T47D (cell line): Measurements from ENCODE around the gene ANKRD28.
A peak's percentile ranks its signal among the peaks of the same experiment; 100 is the strongest.
"Not testable (repeated sequence)": the region's sequence is repeated elsewhere in the genome, so short reads cannot be mapped to it uniquely, and the experiment has no call there.

Experiments
- DNase-seq, 2 experiments: peaks; one replicate each; pipeline versions ENCODE4 v3.0.0 to v3.0.0-alpha.2; 2011 to 2012; ENCODE audit warnings: low read depth in 1 of 2, low spot score in 1 of 2
- JUND ChIP-seq: IDR thresholded peaks from 2 replicates; pipeline ENCODE4 v1.6.1; 2012; ENCODE audit warnings: low read depth
- in situ Hi-C: cut with HindIII; loops from 2 replicates; pipeline ENCODE4 v1.10.0; 2016; ENCODE audit warnings: low sequenced_read_pairs, low pct_unique_long_range_greater_than_20kb

The ANKRD28 gene

GRCh38 chr3:15797642-15798303 lies at the start of gene ANKRD28:
Gene ANKRD28 (minus strand): TSS chr3:15797979. CDS start chr3:15796521, 1,458 bp downstream.
- no peak for TF ChIP-seq JUND
- in situ Hi-C loops = no loop called here
- DNase-seq = peak in 1 of 2 experiments; percentile 60

GRCh38 chr3:15847239-15847638 lies 49.5 kb upstream of the ANKRD28 start:
- no peak for DNase-seq
- in situ Hi-C loops = no loop called here
- no peak for TF ChIP-seq JUND

GRCh38 chr3:15846606-15847005 lies 48.8 kb upstream of the ANKRD28 start:
- in situ Hi-C loops = no loop called here
- no peak for DNase-seq
- no peak for TF ChIP-seq JUND

GRCh38 chr3:15845475-15845874 lies 47.7 kb upstream of the ANKRD28 start:
- DNase-seq = no peak
- no peak for TF ChIP-seq JUND
- in situ Hi-C loops = no loop called here

GRCh38 chr3:15844889-15845288 lies 47.1 kb upstream of the ANKRD28 start:
- in situ Hi-C loops = no loop called here
- no peak for TF ChIP-seq JUND

GRCh38 chr3:15841091-15841973 lies 43.6 kb upstream of the ANKRD28 start:
- DNase-seq, in situ Hi-C loops: not testable (repeated sequence)

More at GRCh38 chr3:15844889-15845288, 47.1 kb upstream of the ANKRD28 start:
- DNase-seq = no peak

GRCh38 chr3:15839568-15839967 lies 41.8 kb upstream of the ANKRD28 start:
- in situ Hi-C loops = no loop called here
- no peak for DNase-seq
- TF ChIP-seq JUND = no peak

- peak; percentile 74 for TF ChIP-seq JUND
- in situ Hi-C loops = no loop called here
- peak; percentile 30 to 51 for DNase-seq
These were observed 34.1 kb upstream of the ANKRD28 start for GRCh38 chr3:15831927-15832326.

GRCh38 chr3:15825016-15825415 lies 27.2 kb upstream of the ANKRD28 start:
- no peak for TF ChIP-seq JUND
- DNase-seq = no peak
- in situ Hi-C loops = no loop called here

GRCh38 chr3:15823092-15823491 lies 25.3 kb upstream of the ANKRD28 start:
- TF ChIP-seq JUND = no peak
- no peak for DNase-seq
- in situ Hi-C loops = no loop called here

- in situ Hi-C loops = no loop called here
- no peak for DNase-seq
- TF ChIP-seq JUND = no peak
These were observed 24.5 kb upstream of the ANKRD28 start for GRCh38 chr3:15822281-15822680.

- no peak for TF ChIP-seq JUND
- in situ Hi-C loops = no loop called here
- DNase-seq = no peak
These were observed 23.1 kb upstream of the ANKRD28 start for GRCh38 chr3:15820911-15821310.

- no peak for TF ChIP-seq JUND
- in situ Hi-C loops = no loop called here
- no peak for DNase-seq
These were observed 21.8 kb upstream of the ANKRD28 start for GRCh38 chr3:15819576-15819975.
